GDM1 (cell line): Measurements from ENCODE around the gene FGFR4.

ENCODE experiments used
- DNase-seq: peaks from one replicate; lab custom pipeline; 2025; lab: John Stamatoyannopoulos, UW

Gene FGFR4

GRCh38 chr5:177085985-177086653 lies 596 bp upstream of the FGFR4 start:
- no peak for DNase-seq

GRCh38 chr5:177087398-177088005 lies 787 bp downstream of the FGFR4 start:
- DNase-seq, result no peak

- no peak for DNase-seq
These were observed 2.4 kb downstream of the FGFR4 start for GRCh38 chr5:177089127-177089526.

DNA sequence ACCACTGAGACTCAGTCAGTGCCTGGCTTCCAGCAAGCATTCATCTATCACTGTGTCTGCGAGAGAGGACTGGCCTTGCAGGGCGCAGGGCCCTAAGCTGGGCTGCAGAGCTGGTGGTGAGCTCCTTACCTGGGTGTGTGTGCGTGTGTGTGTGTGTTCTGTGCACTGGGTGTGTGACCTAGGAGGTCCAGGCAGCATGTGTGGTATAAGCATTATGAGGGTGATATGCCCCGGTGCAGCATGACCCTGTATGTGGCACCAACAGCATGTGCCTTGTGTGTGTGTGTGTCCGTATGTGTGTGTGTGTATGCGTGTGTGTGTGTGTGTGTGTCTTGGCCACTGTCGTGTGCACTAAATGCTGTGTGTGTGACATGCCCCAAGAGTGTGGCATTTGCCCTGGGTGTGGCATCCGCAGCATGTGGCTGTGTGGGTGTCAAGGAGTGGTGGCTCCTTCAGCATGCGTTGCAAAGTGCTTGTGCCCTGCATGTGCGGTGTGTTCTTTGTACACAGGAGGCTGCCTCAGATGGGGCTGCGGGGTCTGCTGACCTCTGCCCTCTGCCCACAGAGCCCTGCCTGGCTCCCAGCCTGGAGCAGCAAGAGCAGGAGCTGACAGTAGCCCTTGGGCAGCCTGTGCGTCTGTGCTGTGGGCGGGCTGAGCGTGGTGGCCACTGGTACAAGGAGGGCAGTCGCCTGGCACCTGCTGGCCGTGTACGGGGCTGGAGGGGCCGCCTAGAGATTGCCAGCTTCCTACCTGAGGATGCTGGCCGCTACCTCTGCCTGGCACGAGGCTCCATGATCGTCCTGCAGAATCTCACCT lies 3.3 kb downstream of the FGFR4 start:
- no peak for DNase-seq

GRCh38 chr5:177090813-177091212 lies 4.1 kb downstream of the FGFR4 start:
- no peak for DNase-seq

DNA sequence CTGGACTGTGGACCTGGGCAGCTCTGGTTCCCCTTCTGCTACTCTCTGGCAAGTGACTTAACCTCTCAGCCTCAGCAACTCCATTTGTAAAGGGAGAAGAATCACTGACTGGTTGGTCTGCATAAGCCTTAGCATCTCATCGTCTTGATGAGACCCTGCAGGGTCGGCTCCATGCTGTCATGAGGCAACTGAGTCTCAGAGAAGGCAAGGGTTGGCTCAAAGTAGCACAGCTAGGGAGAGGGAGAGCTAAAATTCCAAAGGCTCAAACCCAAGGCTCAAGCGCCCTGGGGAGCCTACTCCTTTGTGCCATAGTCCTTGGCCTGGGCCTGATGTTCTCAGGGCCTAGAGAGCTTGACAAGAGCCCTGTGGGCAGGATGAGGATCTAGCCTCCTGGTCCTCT lies 4.5 kb downstream of the FGFR4 start:
- no peak for DNase-seq

DNA sequence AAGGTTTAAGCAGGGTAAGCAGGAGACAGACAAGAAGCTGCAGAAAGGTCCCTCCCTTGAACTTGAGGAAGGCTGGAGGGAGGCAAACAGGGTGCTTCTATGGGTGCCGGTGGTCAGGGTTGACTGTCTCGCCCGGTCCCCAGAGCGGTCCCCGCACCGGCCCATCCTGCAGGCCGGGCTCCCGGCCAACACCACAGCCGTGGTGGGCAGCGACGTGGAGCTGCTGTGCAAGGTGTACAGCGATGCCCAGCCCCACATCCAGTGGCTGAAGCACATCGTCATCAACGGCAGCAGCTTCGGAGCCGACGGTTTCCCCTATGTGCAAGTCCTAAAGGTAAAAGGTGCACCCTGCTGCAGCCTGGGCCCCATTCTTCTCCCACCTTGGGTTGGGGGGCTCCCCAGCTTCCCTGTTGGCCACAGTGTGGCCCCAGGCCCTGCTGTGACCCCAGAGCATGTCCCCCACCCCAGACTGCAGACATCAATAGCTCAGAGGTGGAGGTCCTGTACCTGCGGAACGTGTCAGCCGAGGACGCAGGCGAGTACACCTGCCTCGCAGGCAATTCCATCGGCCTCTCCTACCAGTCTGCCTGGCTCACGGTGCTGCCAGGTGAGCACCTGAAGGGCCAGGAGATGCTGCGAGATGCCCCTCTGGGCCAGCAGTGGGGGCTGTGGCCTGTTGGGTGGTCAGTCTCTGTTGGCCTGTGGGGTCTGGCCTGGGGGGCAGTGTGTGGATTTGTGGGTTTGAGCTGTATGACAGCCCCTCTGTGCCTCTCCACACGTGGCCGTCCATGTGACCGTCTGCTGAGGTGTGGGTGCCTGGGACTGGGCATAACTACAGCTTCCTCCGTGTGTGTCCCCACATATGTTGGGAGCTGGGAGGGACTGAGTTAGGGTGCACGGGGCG lies 5.7 kb downstream of the FGFR4 start:
- DNase-seq, result no peak

DNA sequence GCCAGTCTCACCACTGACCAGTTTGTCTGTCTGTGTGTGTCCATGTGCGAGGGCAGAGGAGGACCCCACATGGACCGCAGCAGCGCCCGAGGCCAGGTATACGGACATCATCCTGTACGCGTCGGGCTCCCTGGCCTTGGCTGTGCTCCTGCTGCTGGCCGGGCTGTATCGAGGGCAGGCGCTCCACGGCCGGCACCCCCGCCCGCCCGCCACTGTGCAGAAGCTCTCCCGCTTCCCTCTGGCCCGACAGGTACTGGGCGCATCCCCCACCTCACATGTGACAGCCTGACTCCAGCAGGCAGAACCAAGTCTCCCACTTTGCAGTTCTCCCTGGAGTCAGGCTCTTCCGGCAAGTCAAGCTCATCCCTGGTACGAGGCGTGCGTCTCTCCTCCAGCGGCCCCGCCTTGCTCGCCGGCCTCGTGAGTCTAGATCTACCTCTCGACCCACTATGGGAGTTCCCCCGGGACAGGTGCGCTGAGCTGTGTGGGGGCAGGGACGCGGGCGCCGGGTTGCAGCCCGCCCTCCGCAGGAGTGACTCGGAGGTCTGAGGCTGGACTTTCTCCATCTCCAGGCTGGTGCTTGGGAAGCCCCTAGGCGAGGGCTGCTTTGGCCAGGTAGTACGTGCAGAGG lies 6.5 kb downstream of the FGFR4 start:
- DNase-seq, result no peak

GRCh38 chr5:177093803-177094202 lies 7.1 kb downstream of the FGFR4 start:
- DNase-seq, result no peak

DNA sequence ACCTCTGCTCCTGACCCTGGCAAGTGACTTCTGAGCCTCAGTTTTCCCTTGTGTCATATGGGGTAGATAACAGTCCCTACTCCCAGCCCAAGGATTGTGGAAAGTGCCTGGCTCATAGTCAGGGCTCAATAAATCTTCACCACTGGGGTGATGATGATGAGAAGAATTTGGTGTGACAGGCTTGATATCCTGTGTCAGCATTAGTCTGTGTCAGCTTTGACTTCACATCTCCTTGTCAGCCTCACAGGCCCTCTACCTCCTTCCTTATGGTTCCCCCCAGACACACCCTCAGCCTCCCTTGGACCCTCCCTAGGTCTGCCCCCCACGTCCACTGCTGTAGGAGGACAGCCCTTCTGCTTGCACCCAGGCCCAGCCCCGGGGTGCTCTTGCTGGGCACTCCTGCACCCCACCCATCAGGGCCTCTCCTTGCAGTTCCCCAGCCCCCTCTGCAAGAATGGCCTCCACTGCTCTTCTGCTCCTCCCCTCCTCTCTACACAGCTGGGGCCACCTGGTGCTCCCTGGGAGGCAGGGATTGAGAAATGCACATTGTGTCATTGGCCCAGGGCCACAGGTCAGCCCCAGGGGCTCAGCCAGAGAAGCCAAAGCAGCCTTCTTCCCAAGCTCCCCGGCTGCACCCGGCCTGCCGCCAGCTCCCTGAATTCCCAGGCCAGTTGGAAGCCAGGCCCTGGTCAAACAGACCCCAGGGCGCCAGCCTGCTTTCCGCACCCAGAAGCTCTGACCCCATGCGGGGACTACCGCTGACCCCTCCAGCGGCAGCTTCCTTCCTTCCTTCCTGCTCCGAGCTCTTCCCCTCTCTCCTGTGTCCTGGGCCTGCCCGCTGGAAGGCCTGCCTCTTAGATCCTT lies 7.7 kb downstream of the FGFR4 start:
- no peak for DNase-seq

GRCh38 chr5:177095088-177095669 lies 8.5 kb downstream of the FGFR4 start:
- no peak for DNase-seq

DNA sequence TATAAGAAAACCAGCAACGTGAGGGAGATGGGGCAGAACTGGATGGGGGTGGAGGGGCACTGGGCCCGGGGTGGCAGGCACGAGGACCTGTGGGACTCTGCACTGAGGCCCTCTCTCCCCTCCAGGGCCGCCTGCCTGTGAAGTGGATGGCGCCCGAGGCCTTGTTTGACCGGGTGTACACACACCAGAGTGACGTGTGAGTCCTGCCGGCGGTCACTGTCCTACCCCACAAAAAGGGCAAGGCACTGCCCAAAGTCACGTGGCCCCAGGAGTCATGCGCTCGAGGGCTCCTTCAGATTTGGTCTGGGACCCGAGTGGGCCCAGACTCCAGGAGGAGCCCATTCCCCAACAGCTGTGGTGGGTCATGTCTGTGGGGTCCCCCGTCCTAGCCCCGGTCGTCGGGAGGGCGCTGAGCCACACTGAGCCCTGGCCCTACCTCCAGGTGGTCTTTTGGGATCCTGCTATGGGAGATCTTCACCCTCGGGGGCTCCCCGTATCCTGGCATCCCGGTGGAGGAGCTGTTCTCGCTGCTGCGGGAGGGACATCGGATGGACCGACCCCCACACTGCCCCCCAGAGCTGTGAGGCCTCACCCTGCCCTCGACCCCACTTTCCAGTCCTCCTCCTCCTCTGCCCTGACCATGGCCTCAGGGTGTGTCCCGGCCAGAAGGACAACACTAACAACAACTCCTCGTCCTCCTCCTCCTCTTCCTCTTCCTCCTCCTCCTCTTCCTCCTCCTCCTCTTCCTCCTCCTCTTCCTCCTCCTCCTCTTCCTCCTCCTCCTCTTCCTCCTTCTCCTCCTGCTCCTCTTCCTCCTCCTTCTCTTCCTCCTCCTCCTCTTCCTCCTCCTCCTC lies 9.7 kb downstream of the FGFR4 start:
- DNase-seq, result no peak

DNA sequence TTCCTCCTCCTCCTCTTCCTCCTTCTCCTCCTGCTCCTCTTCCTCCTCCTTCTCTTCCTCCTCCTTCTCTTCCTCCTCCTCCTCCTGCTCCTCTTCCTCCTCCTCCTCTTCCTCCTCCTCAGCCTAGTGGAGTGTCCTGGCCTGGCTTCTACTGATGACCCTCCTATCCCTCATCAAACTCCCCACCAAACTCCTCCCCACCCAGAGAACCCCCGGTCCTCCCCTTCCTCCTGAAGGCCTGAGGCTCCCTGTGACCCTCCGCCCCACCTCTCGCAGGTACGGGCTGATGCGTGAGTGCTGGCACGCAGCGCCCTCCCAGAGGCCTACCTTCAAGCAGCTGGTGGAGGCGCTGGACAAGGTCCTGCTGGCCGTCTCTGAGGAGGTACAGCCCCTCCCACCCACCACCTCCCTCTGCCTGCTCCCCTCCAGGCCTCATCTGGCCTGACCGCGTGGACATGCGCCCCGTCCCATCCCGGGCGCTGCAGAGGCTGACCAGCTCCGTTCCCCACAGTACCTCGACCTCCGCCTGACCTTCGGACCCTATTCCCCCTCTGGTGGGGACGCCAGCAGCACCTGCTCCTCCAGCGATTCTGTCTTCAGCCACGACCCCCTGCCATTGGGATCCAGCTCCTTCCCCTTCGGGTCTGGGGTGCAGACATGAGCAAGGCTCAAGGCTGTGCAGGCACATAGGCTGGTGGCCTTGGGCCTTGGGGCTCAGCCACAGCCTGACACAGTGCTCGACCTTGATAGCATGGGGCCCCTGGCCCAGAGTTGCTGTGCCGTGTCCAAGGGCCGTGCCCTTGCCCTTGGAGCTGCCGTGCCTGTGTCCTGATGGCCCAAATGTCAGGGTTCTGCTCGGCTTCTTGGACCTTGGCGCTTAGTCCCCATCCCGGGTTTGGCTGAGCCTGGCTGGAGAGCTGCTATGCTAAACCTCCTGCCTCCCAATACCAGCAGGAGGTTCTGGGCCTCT lies 10.6 kb downstream of the FGFR4 start:
- no peak for DNase-seq

DNA sequence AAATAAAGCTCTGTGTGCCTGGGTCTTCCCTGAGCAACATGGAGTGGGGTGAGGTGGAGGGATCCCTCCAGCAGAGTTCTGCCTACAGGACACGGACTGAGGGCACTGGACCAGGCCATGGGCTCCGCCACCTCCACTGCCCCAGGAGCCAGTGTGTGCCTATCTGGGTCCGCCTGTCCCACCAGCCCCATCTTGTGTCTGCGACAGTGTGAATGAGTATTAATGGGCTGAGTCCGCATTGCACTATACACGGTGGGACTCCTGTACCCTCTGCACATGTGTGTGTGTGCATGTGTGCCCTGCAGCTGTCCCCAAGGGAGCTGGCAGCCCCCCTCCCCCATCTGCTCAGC lies 11.4 kb downstream of the FGFR4 start:
- no peak for DNase-seq

- DNase-seq, result no peak
These were observed 11.9 kb downstream of the FGFR4 start for GRCh38 chr5:177098470-177099141.

GRCh38 chr5:177099422-177100093 lies 12.8 kb downstream of the FGFR4 start:
- DNase-seq, result no peak

DNA sequence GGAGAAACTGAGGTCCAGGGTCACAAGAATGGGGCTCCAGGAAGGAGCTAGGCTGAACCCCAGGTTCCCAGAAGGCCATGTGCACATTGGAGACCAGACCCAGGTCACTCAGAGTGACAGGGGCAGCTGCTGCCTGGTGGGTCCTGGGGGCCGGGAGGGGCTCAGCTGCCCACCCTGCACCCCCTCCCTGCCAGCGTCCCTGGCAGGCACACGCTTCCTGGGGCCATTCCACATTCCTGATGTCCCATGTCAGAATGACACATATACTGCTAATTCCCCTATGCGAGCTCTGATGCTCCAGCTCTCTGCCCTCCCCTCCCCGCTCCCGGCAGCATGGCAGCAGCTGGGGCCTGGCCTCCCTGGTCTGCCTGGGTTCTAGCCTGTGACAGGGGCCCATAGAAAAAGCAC lies 14.0 kb downstream of the FGFR4 start:
- no peak for DNase-seq
